ENCODE results near the gene CHRNA1.

DNA sequence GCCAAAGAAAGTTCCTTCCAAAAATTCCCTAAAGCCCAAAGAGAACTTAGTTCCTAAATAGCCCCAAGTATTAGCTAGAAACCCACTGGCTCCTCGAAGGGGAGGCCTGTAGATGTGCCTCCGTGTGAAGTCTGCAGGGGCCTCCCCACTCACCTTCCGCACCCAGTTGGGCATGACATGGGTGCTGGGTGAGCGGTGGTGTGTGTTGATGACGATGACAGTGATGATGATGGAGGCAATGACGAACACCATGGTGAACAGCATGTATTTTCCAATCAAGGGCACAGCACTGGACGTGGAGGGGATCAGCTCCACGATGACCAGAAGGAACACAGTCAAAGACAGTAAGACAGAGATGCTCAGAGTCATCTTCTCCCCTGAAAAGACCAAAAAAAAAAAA, 14.5 kb downstream of the CHRNA1 start:
- TF ChIP-seq, protein P1, sequence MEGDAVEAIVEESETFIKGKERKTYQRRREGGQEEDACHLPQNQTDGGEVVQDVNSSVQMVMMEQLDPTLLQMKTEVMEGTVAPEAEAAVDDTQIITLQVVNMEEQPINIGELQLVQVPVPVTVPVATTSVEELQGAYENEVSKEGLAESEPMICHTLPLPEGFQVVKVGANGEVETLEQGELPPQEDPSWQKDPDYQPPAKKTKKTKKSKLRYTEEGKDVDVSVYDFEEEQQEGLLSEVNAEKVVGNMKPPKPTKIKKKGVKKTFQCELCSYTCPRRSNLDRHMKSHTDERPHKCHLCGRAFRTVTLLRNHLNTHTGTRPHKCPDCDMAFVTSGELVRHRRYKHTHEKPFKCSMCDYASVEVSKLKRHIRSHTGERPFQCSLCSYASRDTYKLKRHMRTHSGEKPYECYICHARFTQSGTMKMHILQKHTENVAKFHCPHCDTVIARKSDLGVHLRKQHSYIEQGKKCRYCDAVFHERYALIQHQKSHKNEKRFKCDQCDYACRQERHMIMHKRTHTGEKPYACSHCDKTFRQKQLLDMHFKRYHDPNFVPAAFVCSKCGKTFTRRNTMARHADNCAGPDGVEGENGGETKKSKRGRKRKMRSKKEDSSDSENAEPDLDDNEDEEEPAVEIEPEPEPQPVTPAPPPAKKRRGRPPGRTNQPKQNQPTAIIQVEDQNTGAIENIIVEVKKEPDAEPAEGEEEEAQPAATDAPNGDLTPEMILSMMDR (IDR thresholded peaks at IDR 0.05; ENCODE audit: low read depth, low read length) = no peak
- TF ChIP-seq EZH2phosphoT487 (IDR thresholded peaks at IDR 0.05; ENCODE audit: low read depth) = no peak

Data from OCI-LY3 (cell line).